HG03457 (cell line): ENCODE measurements around the gene GRM5.

Source experiments
- ATAC-seq: cut with Tn5 transposase; IDR thresholded peaks from one replicate; pipeline ENCODE4 v1.9.1; 2021; ENCODE audit warnings: moderate number of reproducible peaks; ENCODE audit not compliant: unreplicated experiment

The GRM5 gene

GRCh38 chr11:88620568-88621130, 445.1 kb downstream of the GRM5 start:
- no peak for ATAC-seq

- no peak for ATAC-seq
Measured at GRCh38 chr11:88619656-88620385, 446.0 kb downstream of the GRM5 start.

- no peak for ATAC-seq
Measured at GRCh38 chr11:88619071-88619425, 446.7 kb downstream of the GRM5 start.

- ATAC-seq: no peak
Measured at GRCh38 chr11:88618327-88619070, 447.3 kb downstream of the GRM5 start.

GRCh38 chr11:88617226-88617625, 448.6 kb downstream of the GRM5 start:
- ATAC-seq: no peak

- ATAC-seq: no peak
Measured at GRCh38 chr11:88604260-88604659, 461.5 kb downstream of the GRM5 start.

GRCh38 chr11:88603091-88603867, 462.5 kb downstream of the GRM5 start:
- ATAC-seq: no peak

- ATAC-seq: no peak
Measured at GRCh38 chr11:88597387-88597786, 468.4 kb downstream of the GRM5 start.

- ATAC-seq: no peak
Measured at GRCh38 chr11:88596786-88597185, 469.0 kb downstream of the GRM5 start.

GRCh38 chr11:88594274-88594950, 471.4 kb downstream of the GRM5 start:
- ATAC-seq: no peak

- no peak for ATAC-seq
Measured at GRCh38 chr11:88590361-88590760, 475.4 kb downstream of the GRM5 start.

GRCh38 chr11:88583251-88583650, 482.5 kb downstream of the GRM5 start:
- no peak for ATAC-seq

- no peak for ATAC-seq
Measured at GRCh38 chr11:88579466-88579865, 486.3 kb downstream of the GRM5 start.

GRCh38 chr11:88576741-88577140, 489.0 kb downstream of the GRM5 start:
- ATAC-seq: no peak

GRCh38 chr11:88575916-88576315, 489.9 kb downstream of the GRM5 start:
- ATAC-seq: no peak

- ATAC-seq: no peak
Measured at GRCh38 chr11:88569342-88569741, 496.4 kb downstream of the GRM5 start.

GRCh38 chr11:88555829-88556202, 510.0 kb downstream of the GRM5 start:
- no peak for ATAC-seq

- ATAC-seq: no peak
Measured at GRCh38 chr11:88555018-88555828, 510.6 kb downstream of the GRM5 start.

GRCh38 chr11:88553204-88553603, 512.6 kb downstream of the GRM5 start:
- ATAC-seq: no peak
